Thymus (tissue), 11 donors: ENCODE data around the gene ZNF214. TPM values are rescaled to one million over a fixed set of nuclear protein-coding genes. Genes with fewer than 3 reads are reported as not detected.
"Not testable (repeated sequence)": the region's sequence is repeated elsewhere in the genome, so short reads cannot be mapped to it uniquely, and the experiment has no call there.

ENCODE experiments used
- DNase-seq, 9 donors: peaks; one replicate each; pipeline ENCODE4 v3.0.0-alpha.2; 2013; ENCODE audit warnings: low spot score in 9 of 9, low read depth in 6 of 9, missing footprints in 1 of 9
- H3K27ac ChIP-seq, 2 donors: one replicate each; pipeline ENCODE4 v1.5.1; 2013; ENCODE audit warnings: control low read depth in 1 of 2, low read depth in 1 of 2, low read length in 1 of 2, mild to moderate bottlenecking in 1 of 2, moderate library complexity in 1 of 2
- H3K27me3 ChIP-seq, 2 donors: one replicate each; pipeline ENCODE4 v1.5.1; 2013; ENCODE audit warnings: low read length in 1 of 2; ENCODE audit not compliant: control insufficient read depth in 2 of 2, insufficient read depth in 1 of 2
- H3K36me3 ChIP-seq, 2 donors: one replicate each; pipeline ENCODE4 v1.5.1; 2013; ENCODE audit warnings: low read length in 1 of 2, mild to moderate bottlenecking in 1 of 2, moderate library complexity in 1 of 2; ENCODE audit not compliant: control insufficient read depth in 2 of 2, insufficient read depth in 2 of 2
- H3K4me1 ChIP-seq, 2 donors: one replicate each; pipeline ENCODE4 v1.5.1; 2013; ENCODE audit warnings: low read length in 2 of 2; ENCODE audit not compliant: control insufficient read depth in 2 of 2, insufficient read depth in 2 of 2
- H3K4me3 ChIP-seq, 2 donors: one replicate each; pipeline ENCODE4 v1.5.1; 2013; ENCODE audit warnings: low read length in 2 of 2, control low read depth in 1 of 2, mild to moderate bottlenecking in 1 of 2
- H3K9me3 ChIP-seq, 2 donors: one replicate each; pipeline ENCODE4 v1.5.1; 2013; ENCODE audit warnings: low read length in 1 of 2, mild to moderate bottlenecking in 1 of 2; ENCODE audit not compliant: control insufficient read depth in 2 of 2, insufficient read depth in 1 of 2
- WGBS: extraction: QIAGEN DNeasy Blood & Tissue Kit; methylation state at CpG from one replicate; pipeline ENCODE4 v1.1.7; 2013; 5-methylcytosine and 5-hydroxymethylcytosine counted together
- polyA plus RNA-seq: library from polyadenylated mRNA; stranded (reverse); fragments of 200-250 nt; gene quantifications from one replicate; pipeline ENCODE4 v1.2.3, GENCODE V29; 2013
- total RNA-seq: library from RNA; stranded (reverse); fragments of 120-200 nt; gene quantifications from one replicate; pipeline ENCODE4 v1.2.4, GENCODE V29; 2013
- donor health status: healthy.

The ZNF214 gene
- total and polyA plus RNA-seq, 2 donors = 0.57 to 0.64 TPM

GRCh38 chr11:6962673-6963072, 57.5 kb downstream of the ZNF214 start:
- DNase-seq = no peak
- H3K36me3 ChIP-seq = no peaks in the 10 kb centered on the region
- H3K9me3 ChIP-seq = no peaks in the 10 kb centered on the region
- WGBS = 97% methylated on average over 1 of the region's 1 CpG
- H3K27me3 ChIP-seq = no peaks in the 10 kb centered on the region
- no peak overlapping the region for H3K27ac ChIP-seq
- no peak overlapping the region for H3K4me3 ChIP-seq
- H3K4me1 ChIP-seq = no peaks in the 10 kb centered on the region

- H3K4me3 ChIP-seq = no peak overlapping the region
- H3K36me3 ChIP-seq = no peaks in the 10 kb centered on the region
- no peaks in the 10 kb centered on the region for H3K9me3 ChIP-seq
- H3K4me1 ChIP-seq = no peaks in the 10 kb centered on the region
- no peak for DNase-seq
- H3K27ac ChIP-seq = no peak overlapping the region
- no peaks in the 10 kb centered on the region for H3K27me3 ChIP-seq
These were observed 58.0 kb downstream of the ZNF214 start for GRCh38 chr11:6962141-6962540.

DNA sequence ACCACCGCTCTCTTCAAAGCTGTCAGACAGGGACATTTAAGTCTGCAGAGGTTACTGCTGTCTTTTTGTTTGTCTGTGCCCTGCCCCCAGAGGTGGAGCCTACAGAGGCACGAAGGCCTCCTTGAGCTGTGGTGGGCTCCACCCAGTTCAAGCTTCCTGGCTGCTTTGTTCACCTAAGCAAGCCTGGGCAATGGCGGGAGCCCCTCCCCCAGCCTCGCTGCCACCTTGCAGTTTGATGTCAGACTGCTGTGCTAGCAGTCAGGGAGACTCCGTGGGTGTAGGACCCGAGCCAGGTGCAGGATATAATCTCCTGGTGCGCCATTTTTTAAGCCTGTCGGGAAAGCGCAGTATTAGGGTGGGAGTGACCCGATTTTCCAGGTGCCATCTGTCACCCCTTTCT, 65.9 kb downstream of the ZNF214 start:
- H3K4me1 ChIP-seq, H3K4me3 ChIP-seq, H3K27ac ChIP-seq, H3K9me3 ChIP-seq, H3K27me3 ChIP-seq, DNase-seq, H3K36me3 ChIP-seq: not testable (repeated sequence)
- 95% methylated on average over 10 of the region's 10 CpGs for WGBS

Other genes with a start within 250 kb of the ZNF214 start
- 0.05 TPM for gene OR2AG2, start 248.4 kb downstream of the ZNF214 start, total RNA-seq
- 0.05 TPM for gene OR2AG2, start 248.4 kb downstream of the ZNF214 start, polyA plus RNA-seq
- gene OR2AG1, start 237.3 kb downstream of the ZNF214 start, total RNA-seq = not detected
- 0.02 TPM for gene OR2AG1, start 237.3 kb downstream of the ZNF214 start, polyA plus RNA-seq
- gene OR6A2, start 220.7 kb downstream of the ZNF214 start, total RNA-seq = 0.05 TPM
- 0.05 TPM for gene OR6A2, start 220.7 kb downstream of the ZNF214 start, polyA plus RNA-seq
- gene OR10A5, start 174.7 kb downstream of the ZNF214 start, total RNA-seq = not detected
- not detected for gene OR10A5, start 174.7 kb downstream of the ZNF214 start, polyA plus RNA-seq
- gene OR10A2, start 157.3 kb downstream of the ZNF214 start, total RNA-seq = not detected
- gene OR10A2, start 157.3 kb downstream of the ZNF214 start, polyA plus RNA-seq = not detected
- gene OR10A4, start 143.7 kb downstream of the ZNF214 start, total RNA-seq = not detected
- gene OR10A4, start 143.7 kb downstream of the ZNF214 start, polyA plus RNA-seq = not detected
- 0.14 TPM for gene OR2D2, start 127.8 kb downstream of the ZNF214 start, total RNA-seq
- not detected for gene OR2D2, start 127.8 kb downstream of the ZNF214 start, polyA plus RNA-seq
- gene OR2D3, start 99.3 kb downstream of the ZNF214 start, total RNA-seq = not detected
- gene OR2D3, start 99.3 kb downstream of the ZNF214 start, polyA plus RNA-seq = not detected
- 5.9 TPM for gene ZNF215, start 93.9 kb downstream of the ZNF214 start, total RNA-seq
- 2.2 TPM for gene ZNF215, start 93.9 kb downstream of the ZNF214 start, polyA plus RNA-seq
- 0.94 TPM for gene NLRP14, start 133 bp upstream of the ZNF214 start, total RNA-seq
- 0.09 TPM for gene NLRP14, start 133 bp upstream of the ZNF214 start, polyA plus RNA-seq
- 0.09 TPM for gene RBMXL2, start 68.7 kb upstream of the ZNF214 start, total RNA-seq
- 0.25 TPM for gene RBMXL2, start 68.7 kb upstream of the ZNF214 start, polyA plus RNA-seq
- 0.05 TPM for gene SYT9, start 231.6 kb upstream of the ZNF214 start, total RNA-seq
- gene SYT9, start 231.6 kb upstream of the ZNF214 start, polyA plus RNA-seq = 0.07 TPM